HK-2 (cell line): ENCODE results near the gene RNASET2.
"Not testable (repeated sequence)": the region's sequence is repeated elsewhere in the genome, so short reads cannot be mapped to it uniquely, and the experiment has no call there.

ENCODE experiments used
- DNase-seq: peaks from one replicate; pipeline ENCODE4 v3.0.0-alpha.2; 2018; ENCODE audit not compliant: unreplicated experiment

The RNASET2 gene

DNA sequence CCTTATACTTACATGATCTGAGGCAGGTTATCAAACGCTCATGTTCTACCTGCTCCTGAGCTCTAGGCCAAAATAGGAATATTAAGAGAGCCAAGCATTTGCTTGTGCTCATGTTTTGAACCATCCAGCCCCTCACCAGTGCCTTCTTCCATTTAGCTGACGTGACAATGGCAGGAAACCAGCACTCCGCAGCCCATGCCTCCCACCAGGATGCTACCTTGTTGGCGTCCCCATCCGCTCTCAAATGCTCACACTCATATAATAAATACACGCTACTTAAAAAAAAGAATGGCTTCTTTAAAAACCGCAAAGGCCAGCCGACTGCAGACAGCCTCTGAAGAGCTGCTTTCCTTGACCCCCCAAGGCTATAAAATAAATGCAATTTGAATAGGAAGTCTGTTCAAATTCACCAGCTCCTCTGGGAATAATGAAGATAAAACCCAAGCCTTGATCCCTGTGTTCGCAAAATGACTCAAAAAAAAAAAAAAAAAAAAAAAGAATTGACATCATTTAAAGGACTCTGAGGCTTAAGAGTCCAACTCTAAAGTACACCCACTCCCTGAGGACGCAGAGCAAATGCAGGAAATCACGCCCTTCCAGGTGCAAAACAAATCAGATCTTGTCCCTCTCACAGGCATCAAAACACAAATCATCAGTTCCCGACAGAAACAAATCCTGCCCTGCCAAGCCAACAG, 29.0 kb downstream of the RNASET2 start:
- no peak for DNase-seq

DNA sequence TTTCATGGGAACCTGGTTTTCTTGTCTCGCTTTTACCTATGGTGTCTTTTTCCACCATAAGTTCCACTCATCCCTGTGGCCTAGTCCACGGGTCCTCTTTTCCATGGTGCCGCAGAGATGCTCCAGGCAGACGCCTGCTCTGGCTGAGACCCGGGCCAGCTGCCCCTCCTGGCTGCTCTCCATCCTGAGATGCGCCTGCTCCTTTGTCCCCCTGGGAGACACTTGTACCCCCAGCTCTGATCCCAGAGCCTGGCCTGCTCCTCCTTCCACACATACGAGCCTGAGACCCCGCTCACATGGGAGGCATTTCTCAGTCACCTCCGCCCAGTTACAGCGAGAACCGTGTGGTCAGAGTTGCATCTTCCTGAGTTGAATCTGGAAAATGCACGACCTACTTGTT, 29.6 kb downstream of the RNASET2 start:
- no peak for DNase-seq

DNA sequence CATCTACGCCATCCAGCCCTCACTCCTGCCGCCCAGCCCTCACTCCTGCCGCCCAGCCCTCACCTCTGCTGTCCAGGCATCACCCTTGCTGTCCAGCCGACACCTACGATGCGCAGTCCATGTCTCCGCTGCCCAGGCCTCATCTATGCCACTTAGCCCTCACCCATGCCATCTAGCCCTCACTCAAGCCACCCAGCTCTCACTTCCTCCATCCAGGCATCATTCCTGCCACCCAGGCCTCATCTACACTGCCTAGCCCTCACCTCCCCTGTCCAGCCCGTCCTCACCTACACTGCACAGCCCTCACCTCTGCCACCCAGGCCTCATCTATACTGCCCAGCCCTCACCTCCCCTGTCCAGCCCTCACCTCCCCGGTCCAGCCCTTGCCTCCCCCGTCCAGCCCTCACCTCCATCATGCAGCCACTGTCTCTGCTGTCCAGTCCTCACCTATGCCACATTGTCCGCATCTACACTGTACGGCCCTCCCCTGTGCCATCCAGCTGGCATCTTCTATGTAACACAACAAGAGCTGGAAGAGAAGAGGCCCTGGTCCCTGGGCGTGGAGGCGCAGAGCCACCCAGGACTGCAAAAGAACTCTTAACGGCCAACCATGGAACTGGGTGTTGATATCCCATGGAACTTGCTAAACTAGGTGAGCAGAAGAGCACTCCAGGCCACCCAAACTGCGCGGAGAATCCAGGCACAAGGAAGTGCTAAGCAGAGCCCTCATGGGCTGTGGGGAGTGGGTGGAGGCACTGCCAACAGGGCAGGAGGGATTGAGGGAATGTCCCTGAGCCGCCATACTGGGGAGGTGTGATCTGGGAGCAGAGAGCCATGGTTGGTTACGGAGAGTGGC, 31.0 kb downstream of the RNASET2 start:
- no peak for DNase-seq

DNA sequence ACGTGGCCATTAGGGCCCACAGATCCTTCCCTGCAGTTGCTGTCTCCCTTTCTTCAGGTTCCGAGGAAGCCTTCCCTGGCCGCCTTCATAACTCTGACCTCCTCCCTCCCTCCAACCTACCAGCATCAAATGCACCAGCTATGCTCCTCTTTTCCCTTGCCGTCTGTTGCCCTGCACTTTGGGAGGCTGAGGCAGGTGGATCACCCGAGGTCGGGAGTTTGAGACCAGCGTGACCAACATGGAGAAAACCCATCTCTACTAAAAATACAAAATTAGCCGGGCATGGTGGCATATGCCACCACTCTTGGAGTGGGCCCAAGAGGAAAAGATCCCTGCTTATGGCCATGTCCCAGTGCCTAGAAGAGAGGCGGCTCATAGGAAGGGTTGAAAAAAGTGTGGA, 31.8 kb downstream of the RNASET2 start:
- no peak for DNase-seq

DNA sequence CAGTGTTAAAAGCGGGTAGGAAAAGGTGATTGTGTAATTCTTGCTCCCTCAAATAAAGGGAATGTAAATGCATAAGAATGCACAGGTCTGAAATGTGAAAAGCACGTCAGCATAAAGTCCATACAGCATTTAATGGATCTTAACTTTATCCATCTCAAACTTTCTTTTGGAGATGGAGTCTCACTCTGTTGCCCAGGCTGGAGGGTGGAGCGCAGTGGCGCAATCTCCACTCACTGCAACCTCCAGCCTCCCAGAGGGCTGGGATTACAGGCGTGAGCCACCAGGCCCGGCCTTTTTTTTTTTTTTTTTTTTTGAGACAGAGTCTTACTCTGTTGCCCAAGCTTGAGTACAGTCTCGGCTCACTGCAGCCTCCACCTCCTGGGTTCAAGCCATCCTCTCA, 33.4 kb downstream of the RNASET2 start:
- DNase-seq, result no peak

DNA sequence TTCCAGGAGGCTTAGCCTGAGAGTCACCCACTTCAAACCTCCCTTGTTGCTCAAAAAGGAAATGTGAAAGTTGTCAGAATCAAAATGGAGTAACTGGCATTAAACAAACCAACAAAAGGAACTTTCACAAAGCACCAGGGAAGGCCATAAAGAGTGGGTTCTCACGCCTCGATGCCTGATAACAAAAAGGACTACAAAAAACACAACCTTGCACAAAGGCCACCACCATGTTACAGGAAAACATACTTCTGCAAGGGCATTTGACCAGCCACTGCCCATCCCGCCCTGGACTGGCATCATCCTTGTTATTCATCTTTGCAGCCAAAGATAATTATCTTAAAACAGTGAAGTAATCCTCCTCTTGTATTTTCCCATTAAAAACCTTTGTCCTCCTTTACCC, 34.8 kb downstream of the RNASET2 start:
- no peak for DNase-seq

DNA sequence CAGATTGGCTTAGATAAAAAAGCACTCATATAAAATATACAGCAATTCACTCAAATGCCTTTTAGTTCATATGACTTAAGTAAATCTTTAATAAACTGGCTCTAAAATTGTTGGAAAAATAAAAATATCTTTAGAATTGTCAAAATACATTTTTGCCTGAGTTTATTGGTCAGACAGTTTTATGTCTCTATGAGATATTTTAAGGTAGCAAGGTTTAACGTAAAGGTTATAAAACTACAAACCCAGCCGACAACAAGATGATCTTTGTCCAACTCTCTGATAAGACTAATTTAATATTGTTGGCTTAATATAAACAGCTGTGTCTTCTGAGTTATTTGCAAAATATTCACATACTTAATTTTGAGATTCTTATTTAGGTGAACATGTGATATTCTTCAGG, 39.5 kb downstream of the RNASET2 start:
- no peak for DNase-seq

DNA sequence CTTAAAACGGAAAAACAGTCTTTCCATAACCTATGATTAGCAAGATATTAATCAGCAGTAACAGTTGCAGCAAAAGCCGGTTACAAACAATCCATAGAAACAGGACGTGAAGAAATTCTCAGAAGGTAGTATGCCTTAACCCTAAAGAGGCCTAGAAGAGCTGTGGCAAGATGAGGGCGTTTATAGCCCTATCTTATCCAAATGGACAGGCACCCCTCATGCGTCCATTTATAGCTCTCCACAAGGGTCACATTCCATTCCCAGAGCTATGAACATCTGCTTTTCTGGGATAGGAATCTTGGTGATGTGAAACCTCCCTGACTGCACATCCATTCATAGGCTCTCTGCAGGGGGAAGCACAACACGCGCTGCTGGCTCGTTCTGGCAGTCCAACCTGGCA, 40.9 kb downstream of the RNASET2 start:
- DNase-seq, result not testable (repeated sequence)

DNA sequence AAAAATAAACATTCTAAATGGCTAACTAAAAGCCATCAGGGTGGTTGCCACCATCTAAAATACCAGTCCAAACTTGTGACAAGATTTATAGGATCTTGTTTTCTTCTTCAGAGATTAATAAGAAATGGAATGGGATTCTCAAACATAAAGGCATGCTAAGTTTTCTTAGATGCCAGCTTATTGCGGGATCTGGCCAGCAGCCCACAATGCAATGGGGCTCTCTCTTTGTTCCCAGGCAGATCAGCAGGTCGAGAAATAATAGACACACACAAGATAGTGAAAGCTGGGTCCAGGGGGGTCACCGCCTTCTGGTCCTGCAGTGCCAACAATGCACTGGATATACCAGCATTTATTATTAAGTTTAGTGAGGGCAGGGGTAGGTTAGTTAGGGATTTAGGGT, 41.4 kb downstream of the RNASET2 start:
- not testable (repeated sequence) for DNase-seq

DNA sequence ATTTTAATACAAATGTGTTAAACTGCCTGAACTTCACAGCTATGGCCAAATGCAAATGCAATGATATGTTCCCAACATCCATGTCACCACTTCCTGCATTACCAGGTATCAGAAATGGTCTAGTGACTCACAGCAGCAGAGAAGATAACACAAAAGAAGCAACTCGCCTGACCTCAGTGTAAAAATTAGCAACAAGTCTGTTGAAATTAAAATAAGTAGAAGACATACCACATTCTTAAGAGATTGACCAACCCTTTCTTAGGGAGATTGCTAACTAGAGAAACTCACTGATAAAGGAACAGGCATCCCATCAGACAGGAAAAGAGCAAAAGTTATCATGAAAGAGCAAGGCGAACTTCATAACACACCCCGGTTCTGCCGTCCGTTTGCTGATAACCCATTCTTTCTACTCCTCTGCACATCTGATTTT, 45.1 kb downstream of the RNASET2 start:
- no peak for DNase-seq

DNA sequence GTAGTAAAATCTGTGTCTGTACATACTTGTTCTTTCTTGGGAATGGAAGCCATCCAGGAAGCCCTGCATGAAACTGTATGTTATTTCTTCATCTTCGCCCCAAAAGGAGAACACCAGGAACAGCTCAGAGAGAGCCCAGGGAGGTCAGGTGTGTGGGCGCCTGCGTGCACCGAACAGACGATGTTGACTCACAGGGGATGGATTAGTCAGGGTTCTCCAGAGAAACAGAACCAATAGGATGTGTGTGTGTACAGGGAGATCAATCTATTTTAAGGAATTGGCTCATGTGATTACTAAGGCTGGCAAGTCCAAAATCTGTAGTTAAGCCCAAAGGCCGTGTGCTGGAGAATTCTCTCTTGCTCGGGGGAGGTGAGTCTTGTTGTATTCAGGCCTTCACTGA, 45.7 kb downstream of the RNASET2 start:
- DNase-seq, result no peak

DNA sequence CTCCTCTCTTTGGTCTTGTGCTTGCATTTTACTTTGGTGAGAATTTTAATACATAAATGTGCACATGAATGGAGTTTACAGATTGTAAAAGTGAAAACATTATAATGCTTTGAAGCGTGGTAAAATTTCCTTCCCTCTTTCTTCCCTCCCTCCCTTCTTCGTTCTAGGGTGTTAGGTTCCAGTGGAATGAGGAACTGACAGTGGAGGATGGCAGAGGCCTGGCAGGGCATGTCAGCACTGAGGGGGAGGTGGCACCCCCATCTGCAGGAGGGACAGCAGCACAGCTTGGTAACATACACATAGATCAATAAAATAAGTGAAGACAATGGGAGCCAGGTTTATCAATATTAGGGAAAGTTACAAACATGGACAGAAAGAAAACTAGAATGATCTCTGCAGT, 47.5 kb downstream of the RNASET2 start:
- no peak for DNase-seq

DNA sequence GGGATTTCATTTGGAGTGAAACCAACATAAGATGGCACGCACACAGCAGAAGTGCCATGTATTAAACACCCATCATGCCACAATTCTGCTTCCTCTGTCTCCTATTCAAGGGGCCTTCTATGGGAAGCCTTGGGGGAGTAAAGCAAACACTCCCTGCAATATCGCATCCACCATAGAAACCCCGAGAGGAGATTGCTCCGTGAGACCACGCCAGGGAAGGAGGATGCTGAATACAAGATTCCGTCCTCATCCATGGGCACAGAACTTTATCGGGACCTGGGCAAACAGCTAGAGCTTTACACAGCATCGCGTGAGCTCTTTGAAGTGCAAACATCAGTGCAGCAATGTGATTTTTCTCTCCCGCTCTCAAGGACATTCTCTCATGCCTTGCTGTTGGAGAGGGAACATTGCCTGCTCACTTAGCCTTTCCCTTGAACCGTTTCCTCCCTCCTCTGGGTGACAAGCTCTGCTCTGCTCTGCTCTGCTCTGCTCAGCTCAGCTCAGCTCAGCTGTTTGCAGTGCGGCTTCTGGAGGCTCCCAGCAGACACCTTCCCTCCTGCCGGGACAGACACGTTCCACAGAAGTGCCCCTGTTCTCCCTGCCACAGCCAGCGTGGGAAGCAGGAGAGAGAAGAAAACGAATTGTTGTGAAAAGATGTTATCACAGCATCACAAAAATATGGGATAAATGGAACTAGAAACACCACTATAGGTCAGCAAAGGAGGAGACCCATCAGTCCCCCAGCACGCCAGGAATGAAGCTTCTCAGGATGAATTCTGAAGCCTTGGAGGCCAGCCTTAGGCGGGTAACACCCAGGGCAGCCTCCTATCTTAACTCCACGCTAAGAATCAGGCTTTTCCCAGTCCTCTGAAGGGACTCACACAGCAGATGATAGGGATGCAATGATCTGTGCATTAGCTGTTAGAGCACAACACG, 48.2 kb downstream of the RNASET2 start:
- DNase-seq, result no peak

DNA sequence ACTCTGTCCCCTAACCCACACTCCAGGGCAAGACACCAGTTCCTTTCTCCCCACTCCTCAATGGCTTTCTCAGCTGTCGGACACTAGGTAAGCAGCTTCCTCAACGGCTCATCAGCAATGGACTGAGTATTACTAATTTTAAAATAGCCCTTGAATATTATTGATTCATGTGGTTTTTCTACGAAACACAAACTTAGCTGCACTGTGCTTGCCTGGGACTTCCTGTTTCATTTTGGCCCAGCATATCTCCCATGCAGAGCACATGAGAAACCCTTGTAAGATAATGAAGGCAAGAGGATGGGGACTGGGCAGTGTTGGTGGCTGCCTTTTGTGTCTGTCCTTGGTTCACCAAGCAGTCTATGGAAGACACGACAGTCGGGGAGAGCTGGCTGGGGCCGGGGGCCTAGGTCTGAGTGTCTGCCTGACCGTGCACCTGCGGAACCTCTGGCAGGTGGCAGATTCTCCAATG, 48.9 kb downstream of the RNASET2 start:
- DNase-seq, result no peak

DNA sequence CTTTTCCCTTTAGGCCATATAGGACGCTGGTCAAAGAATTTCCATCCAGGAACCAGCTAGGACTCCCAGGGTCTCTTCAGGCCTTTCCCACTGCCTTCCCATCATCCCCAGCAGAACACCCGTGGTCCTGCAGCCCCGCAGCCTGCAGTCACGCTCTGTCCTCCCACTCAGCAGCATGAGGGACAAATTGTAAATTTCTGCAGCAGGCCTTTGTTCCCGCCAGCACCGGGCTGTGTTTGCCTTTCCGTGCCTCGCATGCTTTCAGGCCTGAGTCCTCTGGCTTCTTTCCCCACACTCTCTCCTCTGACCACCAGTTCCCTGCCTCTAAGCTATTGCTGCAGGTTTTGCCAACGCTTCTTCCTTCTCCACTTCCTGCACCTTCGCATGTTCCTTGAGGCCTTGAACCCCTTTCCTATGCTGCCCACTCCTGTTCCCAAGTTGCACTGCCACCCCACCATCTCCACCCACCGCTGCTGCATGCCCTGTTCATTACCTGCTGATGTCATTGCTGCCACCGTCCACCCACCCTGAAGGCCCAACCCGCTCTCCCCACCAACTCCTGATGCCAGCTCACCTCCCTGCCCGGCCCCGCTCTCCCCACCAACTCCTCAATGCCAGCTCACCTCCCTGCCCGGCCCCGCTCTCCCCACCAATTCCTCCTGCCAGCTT, 49.8 kb downstream of the RNASET2 start:
- DNase-seq, result no peak

DNA sequence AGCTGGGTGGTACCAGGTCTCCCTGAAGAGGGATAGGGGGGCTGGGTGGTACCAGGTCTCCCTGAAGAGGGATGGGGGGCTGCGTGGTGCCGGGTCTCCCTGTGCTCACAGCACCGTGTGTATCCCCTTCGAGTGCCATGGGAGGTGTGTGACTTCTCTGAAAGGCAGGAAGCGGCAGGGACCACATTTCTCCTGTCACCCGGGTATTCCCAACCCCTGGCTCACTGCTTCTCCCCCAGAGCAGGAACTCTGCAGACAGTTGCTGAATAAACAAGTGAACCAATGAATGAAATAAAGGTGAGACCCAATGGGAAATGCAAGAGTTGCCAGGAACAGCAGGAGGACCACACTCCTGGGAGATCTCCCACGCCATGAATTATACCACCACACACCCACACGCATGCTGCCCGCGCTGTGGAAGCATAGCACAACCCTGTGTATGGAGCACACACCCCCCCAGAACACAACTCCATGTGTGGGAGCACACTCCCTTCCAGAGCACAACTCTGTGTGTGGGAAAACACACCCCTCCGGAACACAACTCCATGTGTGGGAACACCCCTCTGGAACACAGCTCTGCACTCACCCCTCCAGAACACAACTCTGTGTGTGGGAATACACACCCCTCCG, 50.7 kb downstream of the RNASET2 start:
- DNase-seq, result no peak

DNA sequence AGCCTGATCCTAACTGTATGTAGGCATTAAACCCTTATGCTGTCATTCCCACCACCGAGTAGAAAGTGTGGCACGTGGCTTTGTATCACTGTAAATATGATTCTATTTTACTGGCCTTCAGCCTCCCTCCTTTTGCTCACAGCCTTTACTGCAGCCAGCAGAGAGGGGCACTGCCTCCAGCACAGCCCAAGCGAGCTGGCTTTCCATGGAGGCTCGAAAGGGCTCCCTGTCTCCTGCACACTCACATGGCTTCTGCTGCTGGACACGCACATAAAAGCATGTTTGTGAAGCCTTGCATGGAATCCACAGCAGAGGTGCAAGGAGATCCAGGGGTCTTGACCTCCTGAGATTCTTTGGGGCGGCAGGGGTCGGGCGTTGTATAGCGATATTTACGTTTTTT, 51.3 kb downstream of the RNASET2 start:
- DNase-seq, result no peak

DNA sequence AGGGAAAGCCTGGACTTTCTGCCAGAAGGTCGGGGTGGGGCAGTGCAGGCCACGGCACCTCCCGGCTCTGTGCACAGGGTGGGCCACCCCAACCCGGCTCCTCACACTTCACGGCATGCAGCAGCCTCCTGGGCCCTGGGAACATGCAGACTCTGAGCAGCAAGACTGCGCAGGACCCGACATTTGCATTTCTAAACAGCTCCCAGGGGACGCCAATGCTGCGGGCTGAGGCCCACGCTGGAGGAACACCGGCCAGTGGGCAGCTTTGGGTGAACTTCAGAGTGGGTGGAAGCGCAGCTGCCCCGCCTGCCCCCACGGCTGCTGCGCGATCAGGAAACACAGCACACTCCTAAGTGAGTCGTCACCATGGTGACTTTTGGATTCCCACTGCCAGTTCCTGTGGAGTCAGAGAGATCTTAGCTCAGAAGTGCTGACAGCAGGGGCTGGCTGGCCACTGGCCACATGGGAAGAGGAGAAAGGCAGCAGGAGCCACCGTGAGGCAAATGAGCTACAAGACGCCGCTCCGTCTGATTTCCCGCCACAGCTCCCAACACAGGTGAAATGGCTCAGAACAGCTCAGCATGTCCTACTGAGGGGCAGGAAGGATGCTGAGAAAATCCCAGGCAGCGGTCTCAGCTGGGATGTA, 52.1 kb downstream of the RNASET2 start:
- DNase-seq, result no peak

DNA sequence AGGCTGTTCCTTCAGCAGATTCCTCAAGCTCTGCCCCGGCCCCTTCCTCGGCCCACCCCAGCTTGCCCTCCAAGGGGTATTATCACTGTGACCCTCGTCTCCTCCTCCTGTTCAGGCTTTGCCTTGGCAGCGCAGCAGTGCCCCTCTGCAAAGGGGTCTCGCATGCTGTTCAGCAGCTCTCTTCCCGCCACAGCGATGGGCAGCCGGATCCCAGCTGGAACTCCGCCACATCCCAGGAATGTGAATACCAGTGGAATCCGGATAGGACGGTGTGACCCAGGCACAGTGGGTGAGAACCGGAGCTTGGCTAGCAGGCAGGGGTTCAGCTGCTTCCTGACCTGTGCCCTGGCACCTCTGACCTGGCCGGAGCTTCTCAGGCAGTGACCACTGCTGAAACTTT, 52.9 kb downstream of the RNASET2 start:
- DNase-seq, result no peak

DNA sequence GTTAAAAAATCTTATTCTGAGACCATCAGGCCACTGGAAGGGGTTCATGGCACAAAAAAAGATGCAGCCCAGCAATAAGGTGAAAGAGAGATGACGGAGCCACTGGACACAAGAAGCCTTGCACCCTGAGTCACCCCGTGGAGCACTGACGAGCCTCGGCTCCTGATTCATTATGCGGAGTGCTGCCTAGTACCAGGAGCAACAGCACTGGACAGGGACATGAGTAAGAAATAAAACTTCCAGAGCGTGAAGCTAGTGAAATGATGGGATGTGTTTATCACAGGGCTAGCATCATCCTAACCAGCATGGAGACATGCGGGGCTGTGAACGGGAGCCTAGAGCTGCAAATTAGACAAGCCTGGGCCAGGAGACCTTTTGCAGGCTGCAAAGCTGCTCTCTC, 53.3 kb downstream of the RNASET2 start:
- no peak for DNase-seq
